HT-29 (cell line): ENCODE measurements around the gene ITGAX. TPM values are rescaled to one million over a fixed set of nuclear protein-coding genes. Genes with fewer than 3 reads are reported as not detected.
"Not testable (repeated sequence)": the region's sequence is repeated elsewhere in the genome, so short reads cannot be mapped to it uniquely, and the experiment has no call there.

ENCODE experiments used
- DNase-seq: peaks from one replicate; pipeline ENCODE4 v3.0.0-alpha.2; 2015; ENCODE audit warnings: low spot score
- total RNA-seq: library from RNA; depleted of rRNA; stranded (reverse); fragments of >200 nt; shearing (Covaris generic); gene quantifications from 2 replicates; pipeline ENCODE4 v1.2.3, GENCODE V29; 2014; rRNA removed

ITGAX gene
- 0.15 and 0.26 TPM in 2 replicates for total RNA-seq

DNA sequence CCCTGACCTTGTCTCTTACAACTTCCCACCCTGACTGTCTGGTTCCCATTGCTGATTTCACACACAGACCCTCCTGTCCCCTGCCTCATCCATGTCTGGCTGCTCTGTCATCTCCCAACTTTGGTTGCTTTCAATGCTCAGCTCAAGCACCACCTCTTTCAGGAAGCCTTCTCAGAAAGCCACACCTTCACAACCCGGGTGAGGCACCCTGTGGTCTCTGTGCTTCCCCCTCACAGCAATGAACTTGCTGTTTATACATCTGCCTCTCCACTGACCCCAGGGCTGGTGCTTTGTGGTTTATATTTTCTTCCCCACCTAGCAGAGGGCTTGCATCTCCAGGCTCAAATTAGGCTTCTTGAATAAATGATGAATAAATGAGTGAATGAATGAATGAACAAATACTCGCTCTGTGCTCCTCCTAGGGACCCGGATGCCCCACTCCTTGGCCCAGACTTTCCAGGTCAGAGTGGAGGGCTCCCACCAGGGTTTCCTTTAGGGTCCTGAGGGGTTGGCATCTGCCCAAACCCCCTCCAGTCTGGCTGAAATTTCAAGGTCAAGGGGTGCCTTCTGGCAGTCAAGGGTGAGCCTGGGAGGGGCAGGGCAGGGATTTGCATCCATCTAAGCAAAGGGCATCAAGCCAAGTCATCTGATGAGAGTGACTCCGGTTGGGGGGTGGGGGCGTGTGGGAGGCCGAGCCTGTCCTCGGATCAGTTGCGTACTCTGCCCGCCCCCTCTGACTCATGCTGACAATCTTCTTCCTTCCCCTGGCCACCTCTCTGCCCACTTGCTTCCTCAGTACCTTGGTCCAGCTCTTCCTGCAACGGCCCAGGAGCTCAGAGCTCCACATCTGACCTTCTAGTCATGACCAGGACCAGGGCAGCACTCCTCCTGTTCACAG lies at the start of gene ITGAX:
TSS of gene ITGAX (plus strand) at position 783 of the 898 bp plus-strand sequence. CDS start at position 862, 79 bp downstream.
- no peak for DNase-seq

- no peak for DNase-seq
Observed at GRCh38 chr16:31305219-31305618, 49.8 kb upstream of the ITGAX start.

DNA sequence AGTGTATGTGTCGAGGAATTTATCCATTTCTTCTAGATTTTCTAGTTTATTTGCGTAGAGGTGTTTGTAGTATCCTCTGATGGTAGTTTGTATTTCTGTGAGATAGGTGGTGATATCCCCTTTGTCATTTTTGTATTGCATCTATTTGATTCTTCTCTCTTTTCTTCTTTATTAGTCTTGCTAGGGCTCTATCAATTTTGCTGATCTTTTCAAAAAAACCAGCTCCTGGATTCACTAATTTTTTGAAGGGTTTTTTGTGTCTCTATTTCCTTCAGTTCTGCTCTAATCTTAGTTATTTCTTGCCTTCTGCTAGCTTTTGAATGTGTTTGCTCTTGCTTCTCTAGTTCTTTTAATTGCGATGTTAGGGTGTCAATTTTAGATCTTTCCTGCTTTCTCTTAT lies 46.6 kb upstream of the ITGAX start:
- not testable (repeated sequence) for DNase-seq

DNA sequence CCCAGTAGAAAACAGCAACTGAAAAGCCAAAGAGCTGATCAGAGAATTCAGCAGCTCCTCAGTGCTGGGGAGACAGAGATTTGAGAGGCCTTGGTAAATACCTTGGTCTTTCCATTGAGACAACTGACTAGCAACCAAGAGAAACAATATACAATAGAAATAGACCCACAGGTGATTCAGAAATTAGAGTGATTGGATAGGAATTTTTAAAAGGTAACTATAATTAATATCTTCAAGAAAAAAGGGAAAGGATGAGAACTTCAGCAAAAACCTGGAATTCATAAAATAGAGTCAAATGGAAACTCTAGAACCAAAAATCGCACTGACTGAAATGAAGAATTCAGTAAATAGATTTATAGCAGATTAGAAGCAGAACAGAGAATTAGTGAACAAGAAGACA lies 32.5 kb upstream of the ITGAX start:
- DNase-seq: no peak

DNA sequence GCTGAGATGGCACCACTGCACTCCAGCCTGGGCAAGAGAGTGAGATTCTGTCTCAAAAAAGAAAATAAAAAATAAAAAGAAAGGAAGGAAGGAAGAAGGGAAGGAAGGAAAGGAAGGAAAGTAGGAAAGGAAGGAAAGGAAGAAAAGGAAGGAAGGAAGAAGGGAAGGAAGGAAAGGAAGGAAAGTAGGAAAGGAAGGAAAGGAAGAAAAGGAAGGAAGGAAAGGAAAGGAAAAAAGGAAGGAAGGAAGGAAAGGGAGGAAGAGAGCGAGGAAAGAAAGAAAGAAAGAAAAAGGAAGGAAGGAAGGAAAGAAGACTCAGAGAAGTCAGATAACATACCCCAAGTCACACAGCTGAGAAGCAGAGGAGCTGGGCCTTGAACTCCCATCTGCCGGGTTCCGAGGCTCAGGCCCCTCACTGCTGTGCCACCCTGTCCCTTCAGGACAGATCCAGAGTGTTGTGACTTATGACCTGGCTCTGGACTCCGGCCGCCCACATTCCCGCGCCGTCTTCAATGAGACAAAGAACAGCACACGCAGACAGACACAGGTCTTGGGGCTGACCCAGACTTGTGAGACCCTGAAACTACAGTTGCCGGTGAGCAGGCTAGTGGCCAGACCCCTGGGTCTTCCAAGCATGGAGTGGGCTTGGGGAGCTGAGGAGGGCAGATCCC lies 30.9 kb upstream of the ITGAX start:
- DNase-seq: no peak

DNA sequence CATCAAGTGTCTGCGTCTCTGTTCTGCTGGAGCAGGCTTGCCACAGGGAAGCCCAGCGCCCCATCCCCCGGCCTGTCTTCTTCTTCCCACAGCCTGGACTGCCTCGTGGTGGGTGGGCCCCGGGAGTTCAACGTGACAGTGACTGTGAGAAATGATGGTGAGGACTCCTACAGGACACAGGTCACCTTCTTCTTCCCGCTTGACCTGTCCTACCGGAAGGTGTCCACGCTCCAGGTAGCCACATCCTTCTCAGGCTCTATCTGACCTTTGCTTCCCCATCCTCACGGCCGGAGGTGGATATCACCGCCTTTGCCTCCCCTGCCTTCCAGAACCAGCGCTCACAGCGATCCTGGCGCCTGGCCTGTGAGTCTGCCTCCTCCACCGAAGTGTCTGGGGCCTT lies 29.8 kb upstream of the ITGAX start:
- DNase-seq: no peak

DNA sequence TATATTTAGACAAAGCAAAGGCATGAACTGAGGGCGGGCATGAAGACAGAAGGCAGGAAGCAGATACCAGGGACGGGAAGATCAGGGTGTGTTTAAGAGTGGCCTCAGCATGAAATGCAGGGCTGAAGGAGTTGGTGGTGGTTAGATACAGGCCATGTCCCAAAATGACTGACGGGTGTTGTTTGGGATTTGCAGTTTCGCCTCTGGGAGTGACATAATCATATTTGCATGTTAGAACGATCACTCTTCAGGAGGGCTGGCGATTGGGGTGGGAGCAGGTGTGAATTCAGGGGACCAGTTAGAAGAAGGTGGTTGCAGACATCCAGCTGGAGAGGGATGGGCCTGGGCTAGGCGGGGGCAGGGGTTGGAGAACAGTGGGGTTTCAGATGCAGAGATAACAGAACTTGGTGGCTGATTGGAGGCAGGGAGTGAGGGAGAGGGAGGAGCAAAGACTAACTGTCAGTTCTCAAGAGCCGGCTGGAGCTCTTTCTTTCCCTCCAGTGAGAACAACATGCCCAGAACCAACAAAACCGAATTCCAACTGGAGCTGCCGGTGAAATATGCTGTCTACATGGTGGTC lies 27.2 kb upstream of the ITGAX start:
- no peak for DNase-seq

DNA sequence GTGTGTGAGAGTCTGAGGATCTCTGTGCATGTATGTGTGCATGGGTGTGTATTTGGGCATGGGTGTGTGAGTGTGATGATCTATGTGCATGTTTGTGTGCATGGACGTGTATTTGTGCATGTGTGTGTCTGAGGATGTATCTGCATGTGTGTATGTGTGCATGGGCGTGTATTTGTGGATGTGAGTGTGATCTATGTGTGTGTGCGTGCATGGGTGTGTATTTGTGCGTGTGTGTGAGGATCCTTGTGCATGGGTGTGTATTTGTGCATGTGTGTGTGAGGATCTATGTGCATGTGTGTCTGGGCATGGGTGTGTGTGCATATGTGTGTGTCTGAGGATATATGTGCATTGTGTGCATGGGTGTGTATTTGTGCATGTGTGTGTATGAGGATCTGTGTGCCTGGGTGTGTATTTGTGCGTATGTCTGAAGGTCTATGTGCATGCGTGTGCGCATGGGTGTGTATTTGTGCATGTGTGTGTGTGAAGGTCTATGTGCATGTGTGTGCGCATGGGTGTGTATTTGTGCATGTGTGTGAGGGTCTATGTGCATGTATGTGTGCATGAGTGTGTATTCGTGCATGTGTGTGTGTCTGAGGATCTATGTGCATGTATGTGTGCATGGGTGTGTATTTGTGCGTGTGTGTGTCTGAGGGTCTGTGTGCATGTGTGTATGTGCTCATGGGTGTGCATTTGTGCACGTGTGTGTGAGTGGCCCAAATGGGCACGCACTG lies 26.5 kb upstream of the ITGAX start:
- no peak for DNase-seq

- DNase-seq: no peak
Observed at GRCh38 chr16:31329671-31330552, 25.1 kb upstream of the ITGAX start.

DNA sequence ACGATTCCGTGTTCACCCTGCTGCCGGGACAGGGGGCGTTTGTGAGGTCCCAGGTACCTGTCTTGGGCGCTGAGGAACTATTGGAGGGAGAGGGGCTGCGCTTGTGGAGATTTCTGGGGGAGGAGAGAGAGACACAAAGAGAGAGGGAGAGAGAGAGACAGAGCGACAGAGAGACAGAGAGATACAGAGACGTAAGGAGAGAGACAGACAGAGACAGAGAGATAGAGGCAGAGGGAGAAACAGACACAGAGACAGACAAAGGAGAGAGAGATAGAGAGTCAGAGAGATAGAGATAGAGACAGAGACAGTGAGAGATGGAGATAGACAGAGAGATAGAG lies 24.5 kb upstream of the ITGAX start:
- DNase-seq: no peak

DNA sequence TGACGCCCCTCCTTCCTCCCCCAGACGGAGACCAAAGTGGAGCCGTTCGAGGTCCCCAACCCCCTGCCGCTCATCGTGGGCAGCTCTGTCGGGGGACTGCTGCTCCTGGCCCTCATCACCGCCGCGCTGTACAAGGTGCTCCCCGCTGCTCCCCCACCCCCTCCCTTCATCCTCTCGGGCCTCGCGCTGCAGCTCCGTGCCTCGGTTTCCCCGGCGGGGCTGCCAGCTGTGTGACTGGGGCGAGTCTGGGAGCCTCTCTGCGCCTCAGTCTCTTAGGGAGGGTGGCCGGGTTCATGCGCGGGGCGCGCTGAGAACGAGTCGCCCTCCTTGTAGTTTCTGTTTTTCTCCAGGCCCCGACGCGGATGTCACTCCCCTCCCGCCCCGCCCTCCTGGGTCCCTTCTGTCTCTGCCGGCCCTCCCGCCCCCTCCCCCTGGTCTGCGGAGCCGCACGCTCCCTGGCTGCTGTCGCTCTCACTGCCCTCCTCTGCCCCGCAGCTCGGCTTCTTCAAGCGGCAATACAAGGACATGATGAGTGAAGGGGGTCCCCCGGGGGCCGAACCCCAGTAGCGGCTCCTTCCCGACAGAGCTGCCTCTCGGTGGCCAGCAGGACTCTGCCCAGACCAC lies 23.7 kb upstream of the ITGAX start:
- DNase-seq: no peak

DNA sequence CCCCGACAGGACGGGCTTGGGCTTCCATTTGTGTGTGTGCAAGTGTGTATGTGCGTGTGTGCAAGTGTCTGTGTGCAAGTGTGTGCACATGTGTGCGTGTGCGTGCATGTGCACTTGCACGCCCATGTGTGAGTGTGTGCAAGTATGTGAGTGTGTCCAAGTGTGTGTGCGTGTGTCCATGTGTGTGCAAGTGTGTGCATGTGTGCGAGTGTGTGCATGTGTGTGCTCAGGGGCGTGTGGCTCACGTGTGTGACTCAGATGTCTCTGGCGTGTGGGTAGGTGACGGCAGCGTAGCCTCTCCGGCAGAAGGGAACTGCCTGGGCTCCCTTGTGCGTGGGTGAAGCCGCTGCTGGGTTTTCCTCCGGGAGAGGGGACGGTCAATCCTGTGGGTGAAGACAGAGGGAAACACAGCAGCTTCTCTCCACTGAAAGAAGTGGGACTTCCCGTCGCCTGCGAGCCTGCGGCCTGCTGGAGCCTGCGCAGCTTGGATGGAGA lies 23.1 kb upstream of the ITGAX start:
- no peak for DNase-seq

- no peak for DNase-seq
Observed at GRCh38 chr16:31332544-31332943, 22.4 kb upstream of the ITGAX start.

DNA sequence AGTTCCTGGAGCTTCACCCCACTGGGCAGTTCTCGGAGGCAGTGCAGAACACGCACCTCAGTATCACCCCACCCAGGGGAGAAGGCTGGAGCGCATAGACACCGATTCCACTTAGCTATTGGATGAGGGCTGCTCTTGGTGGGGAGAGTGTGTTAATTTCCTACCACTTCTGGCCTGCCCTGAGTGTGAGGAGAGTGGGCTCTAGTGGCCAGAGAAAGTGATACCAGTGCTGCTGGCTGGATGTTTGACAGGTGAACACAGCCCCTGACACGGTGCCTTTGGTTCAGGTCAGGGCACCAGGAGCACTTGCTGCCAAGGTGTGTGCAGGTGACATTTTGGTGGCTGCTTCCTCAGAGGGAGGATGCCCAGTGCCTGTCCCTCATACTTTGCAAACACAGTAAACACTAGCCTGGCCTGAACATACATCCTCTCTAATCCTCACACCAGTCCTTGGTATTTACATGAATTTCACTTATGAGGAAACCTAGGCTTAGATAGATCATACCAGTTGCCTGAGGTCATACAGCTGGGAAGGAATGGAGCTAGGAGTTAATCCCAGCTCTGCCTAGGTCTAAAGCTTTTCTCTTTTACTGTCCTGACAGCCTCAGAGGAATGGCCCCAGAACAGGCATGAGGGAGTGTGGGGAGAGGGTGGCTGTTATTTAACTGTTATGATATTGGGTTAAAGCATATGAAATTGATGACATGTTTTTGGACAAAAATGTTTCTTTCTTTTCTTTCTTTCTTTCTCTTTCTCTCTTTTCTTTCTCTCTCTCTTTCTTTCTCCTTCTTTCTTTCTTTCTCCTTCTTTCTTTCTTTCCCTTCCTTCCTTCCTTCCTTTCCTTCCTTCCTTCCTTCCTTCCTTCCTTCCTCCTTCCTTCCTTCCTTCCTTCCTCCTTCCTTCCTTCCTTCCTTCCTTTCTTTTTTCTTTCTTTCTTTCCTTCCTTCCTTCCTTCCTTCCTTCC lies 21.0 kb upstream of the ITGAX start:
- peak; percentile 69 for DNase-seq

- no peak for DNase-seq
Observed at GRCh38 chr16:31334934-31335333, 20.0 kb upstream of the ITGAX start.

DNA sequence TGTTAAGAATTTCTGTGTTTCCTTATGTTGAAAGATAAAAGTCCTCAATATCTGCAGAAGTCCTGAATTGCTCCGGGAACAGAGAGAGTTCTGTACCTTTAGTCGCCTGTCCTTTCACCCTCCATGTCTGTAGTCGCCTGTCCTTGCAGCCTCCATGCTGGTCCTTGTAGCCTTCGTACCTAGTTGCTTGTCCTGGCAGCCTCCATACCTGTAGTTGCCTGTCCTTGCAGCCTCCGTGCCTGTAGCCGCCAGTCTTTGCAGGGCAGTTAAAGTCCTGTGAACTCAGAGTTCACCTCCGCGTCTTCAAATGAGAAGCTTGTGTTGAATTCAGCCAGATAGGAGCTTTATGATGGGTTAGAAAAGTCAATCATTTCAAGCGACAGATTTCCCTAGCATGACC lies 19.5 kb upstream of the ITGAX start:
- DNase-seq: no peak

DNA sequence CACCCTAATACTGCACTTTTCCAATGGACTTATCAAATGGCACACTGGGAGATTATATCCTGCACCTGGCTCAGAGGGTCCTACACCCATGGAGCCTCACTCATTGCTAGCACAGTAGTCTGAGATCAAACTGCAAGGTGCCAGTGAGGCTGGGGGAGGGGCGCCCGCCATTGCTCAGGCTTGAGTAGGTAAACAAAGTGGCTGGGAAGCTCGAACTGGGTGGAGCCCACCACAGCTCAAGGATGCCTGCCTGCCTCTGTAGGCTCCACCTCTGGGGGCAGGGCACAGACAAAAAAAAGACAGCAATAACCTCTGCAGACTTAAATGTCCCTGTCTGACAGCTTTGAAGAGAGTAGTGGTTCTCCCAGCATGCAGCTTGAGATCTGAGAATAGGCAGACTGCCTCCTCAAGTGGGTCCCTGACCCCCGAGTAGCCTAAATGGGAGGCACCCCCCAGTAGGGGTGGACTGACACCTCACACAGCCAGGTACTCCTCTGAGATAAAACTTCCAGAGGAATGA lies 16.8 kb upstream of the ITGAX start:
- DNase-seq: not testable (repeated sequence)

- no peak for DNase-seq
Observed at GRCh38 chr16:31344712-31345111, 10.3 kb upstream of the ITGAX start.

DNA sequence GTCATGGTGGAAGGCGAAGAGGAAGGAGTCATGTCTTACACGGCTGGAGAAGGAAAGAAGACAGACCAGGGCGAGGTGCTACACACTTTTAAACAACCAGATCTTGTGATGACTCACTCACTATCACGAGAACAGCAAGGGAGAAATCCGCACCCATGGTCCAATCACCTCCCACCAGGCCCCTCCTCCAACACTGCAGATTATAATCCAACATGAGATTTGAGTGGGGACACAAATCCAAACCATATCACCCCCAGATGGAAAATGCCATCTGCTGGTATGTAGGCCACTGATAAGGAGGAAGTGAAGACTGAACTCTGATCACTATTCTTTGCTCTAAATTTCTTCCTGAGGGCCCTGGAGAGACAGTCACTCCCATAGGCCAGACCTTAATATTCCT lies 7.5 kb upstream of the ITGAX start:
- no peak for DNase-seq
